Endodermal cell (in vitro differentiated cells): ENCODE data around the gene TSPAN16. TPM values are rescaled to one million over a fixed set of nuclear protein-coding genes. Genes with fewer than 3 reads are reported as not detected.

Experiments
- DNase-seq: peaks from one replicate; pipeline ENCODE4 v3.0.0-alpha.2; 2017
- H3K27ac ChIP-seq: 2 replicates; pipeline ENCODE4 v1.5.1; 2013; ENCODE audit warnings: mild to moderate bottlenecking, low read depth, low read length, moderate library complexity
- H3K27me3 ChIP-seq: 2 replicates; pipeline ENCODE4 v1.6.1; 2013; ENCODE audit warnings: mild to moderate bottlenecking, low read length, moderate library complexity; ENCODE audit not compliant: insufficient read depth, control insufficient read depth, poor library complexity, severe bottlenecking
- H3K36me3 ChIP-seq: 2 replicates; pipeline ENCODE4 v1.7.0; 2013; ENCODE audit warnings: mild to moderate bottlenecking, low read length, moderate library complexity; ENCODE audit not compliant: control insufficient read depth, insufficient read depth
- H3K4me1 ChIP-seq: one replicate; pipeline ENCODE4 v1.7.0; 2013; ENCODE audit warnings: low read length; ENCODE audit not compliant: control insufficient read depth, insufficient read depth
- H3K4me3 ChIP-seq: 2 replicates; pipeline ENCODE4 v1.5.1; 2013; ENCODE audit warnings: mild to moderate bottlenecking, low read length, moderate library complexity
- H3K9ac ChIP-seq: 2 replicates; pipeline ENCODE4 v1.6.1; 2013; ENCODE audit warnings: mild to moderate bottlenecking, low read length, moderate library complexity; ENCODE audit not compliant: poor library complexity, severe bottlenecking; ENCODE audit errors: extremely low read depth
- H3K9me3 ChIP-seq: 2 replicates; pipeline ENCODE4 v1.6.1; 2013; ENCODE audit warnings: mild to moderate bottlenecking, low read length, moderate library complexity; ENCODE audit not compliant: control insufficient read depth
- H3K27ac Mint-ChIP-seq: 2 replicates; pipeline ENCODE4 v1.8.0; 2020; ENCODE audit warnings: mixed read lengths
- H3K27me3 Mint-ChIP-seq: 2 replicates; pipeline ENCODE4 v1.8.0; 2021; ENCODE audit warnings: mild to moderate bottlenecking, mixed read lengths; ENCODE audit not compliant: insufficient read depth
- H3K36me3 Mint-ChIP-seq: 2 replicates; pipeline ENCODE4 v1.8.0; 2020; ENCODE audit warnings: low read depth, mixed read lengths
- H3K4me1 Mint-ChIP-seq: 2 replicates; pipeline ENCODE4 v1.8.0; 2020; ENCODE audit warnings: mixed read lengths
- H3K4me3 Mint-ChIP-seq: 2 replicates; pipeline ENCODE4 v1.8.0; 2020; ENCODE audit warnings: mild to moderate bottlenecking, moderate library complexity, mixed read lengths
- H3K9me3 Mint-ChIP-seq: 2 replicates; pipeline ENCODE4 v1.8.0; 2020; ENCODE audit warnings: mild to moderate bottlenecking, mixed read lengths
- WGBS, 2 experiments: methylation state at CpG; one replicate each; pipeline versions ENCODE4 v1.1.5 to v1.1.7; 2013; ENCODE audit warnings: missing lambda C conversion rate in 2 of 2, mixed read lengths in 1 of 2; ENCODE audit not compliant: insufficient coverage in 1 of 2, insufficient read length in 1 of 2; 5-methylcytosine and 5-hydroxymethylcytosine counted together
- total RNA-seq, 2 donors: library from RNA; stranded (reverse); fragmentation: NEBNext Ultra II Directional in 1 of 2; extraction: Animal tissue kit (Norgen Biotek cat#: 25700) in 1 of 2; gene quantifications; 2 replicates in 1 of 2; 3 replicates in 1 of 2; pipeline ENCODE4 v1.2.1, GENCODE V29; 2021
- TF ChIP-seq, protein P1 (sequence below): fragments of 200-600 bp; sonication (generic); conservative IDR thresholded peaks from 2 replicates; pipeline ENCODE4 v1.5.0; 2021; ENCODE audit warnings: antibody characterized with exemption, mild to moderate bottlenecking

The TSPAN16 gene
- total RNA-seq, 2 donors from 2014 or later: not detected

DNA sequence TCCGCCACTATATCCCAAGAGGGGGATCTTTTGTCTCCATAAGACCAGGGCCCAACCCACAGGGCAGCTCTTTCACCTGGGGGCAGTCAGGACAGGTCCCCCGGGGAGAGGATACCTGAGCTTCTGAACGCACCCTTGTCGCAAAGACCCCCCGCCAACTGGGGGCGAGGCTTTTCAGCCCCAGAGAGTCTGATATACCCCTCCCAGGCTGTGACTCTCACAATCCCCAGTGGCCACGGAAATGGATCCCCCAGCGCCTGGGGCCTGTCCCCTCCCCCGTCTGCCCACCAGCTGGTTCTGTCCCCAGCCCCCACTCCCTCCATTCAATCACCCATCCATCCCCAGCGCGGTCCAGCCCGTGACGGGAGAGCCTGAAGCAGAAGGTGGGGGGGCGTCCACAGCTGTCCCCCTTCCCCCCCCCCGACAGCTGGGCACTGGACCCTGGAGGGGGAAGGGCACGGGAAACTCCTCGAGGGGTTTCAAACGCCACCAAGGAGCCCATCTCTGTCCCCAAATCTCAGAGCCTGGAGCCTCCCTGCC lies 34.5 kb upstream of the TSPAN16 start:
- Histone ChIP-seq H3K9ac (peak overlapping the region; percentile 53), H3K4me3 (peak overlapping the region; percentile 83), H3K27me3 (no peaks in the 10 kb centered on the region), H3K27ac (no peak overlapping the region), H3K36me3 (no peaks in the 10 kb centered on the region), H3K9me3 (no peaks in the 10 kb centered on the region), H3K4me1 (no peaks in the 10 kb centered on the region)
- Mint-ChIP-seq H3K9me3 (no peaks in the 10 kb centered on the region), H3K27me3 (peaks cover 2% of the 10 kb centered on the region), H3K27ac (no peak overlapping the region), H3K4me1 (no peaks in the 10 kb centered on the region), H3K4me3 (peak overlapping the region; percentile 67), H3K36me3 (no peaks in the 10 kb centered on the region)
- TF ChIP-seq, protein P1, sequence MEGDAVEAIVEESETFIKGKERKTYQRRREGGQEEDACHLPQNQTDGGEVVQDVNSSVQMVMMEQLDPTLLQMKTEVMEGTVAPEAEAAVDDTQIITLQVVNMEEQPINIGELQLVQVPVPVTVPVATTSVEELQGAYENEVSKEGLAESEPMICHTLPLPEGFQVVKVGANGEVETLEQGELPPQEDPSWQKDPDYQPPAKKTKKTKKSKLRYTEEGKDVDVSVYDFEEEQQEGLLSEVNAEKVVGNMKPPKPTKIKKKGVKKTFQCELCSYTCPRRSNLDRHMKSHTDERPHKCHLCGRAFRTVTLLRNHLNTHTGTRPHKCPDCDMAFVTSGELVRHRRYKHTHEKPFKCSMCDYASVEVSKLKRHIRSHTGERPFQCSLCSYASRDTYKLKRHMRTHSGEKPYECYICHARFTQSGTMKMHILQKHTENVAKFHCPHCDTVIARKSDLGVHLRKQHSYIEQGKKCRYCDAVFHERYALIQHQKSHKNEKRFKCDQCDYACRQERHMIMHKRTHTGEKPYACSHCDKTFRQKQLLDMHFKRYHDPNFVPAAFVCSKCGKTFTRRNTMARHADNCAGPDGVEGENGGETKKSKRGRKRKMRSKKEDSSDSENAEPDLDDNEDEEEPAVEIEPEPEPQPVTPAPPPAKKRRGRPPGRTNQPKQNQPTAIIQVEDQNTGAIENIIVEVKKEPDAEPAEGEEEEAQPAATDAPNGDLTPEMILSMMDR: no peak
- 14 to 35% methylated on average over 3 to 18 of the region's 18 CpGs for WGBS, 2 experiments
- peak; percentile 69 for DNase-seq

DNA sequence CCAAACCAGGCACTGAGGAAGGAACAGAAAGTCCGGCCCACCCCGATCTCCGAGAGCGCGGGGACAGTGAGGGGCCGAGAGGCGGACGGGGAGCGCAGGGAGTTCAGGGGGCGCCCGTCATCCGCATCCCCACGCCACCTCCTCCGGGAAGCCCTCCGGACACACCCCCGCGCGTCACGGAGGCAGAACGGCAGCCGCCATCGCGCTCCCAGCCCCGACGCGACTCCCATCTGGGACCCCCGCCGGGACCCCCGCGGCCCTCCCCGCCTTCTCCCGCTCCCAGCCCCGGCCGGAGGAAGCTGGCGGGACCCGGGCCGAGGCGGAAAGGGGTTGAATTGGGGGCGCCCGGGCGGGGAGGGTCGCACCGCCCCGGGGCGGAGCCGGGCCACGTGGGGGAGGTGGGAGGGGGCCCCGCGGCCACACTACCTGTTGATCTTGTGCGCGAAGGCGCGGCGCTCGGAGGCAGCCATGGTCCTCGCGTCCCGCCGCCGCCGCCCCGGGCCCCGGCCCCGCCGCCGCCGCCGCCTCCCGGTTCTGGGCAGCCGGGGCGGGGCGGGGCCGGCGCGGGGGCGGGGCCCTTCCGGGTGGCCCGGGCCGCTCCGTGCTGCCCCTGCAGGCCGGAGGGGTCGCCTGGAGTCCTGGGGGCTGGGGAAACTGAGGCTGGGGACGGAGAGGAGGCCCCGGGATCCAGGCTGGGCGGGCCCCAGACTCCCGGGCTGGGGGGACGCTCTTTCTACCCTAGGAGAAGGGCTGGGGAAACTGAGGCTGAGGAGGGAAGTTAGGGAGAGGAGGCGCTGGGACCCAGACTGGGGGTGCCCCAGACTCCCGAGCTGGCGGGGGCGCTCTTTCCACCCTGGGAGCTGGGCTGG lies 33.8 kb upstream of the TSPAN16 start, which contains the start of gene DOCK6:
DOCK6 (minus strand) TSS at position 554 of the 869 bp plus-strand sequence; CDS start at position 470, 84 bp downstream.
- Mint-ChIP-seq H3K4me1 (no peaks in the 10 kb centered on the region), H3K4me3 (peak within 1 kb of the TSS; percentile 67), H3K27me3 (peaks cover 2% of the 10 kb centered on the region), H3K27ac (no peak within 1 kb of the TSS), H3K9me3 (no peaks in the 10 kb centered on the region), H3K36me3 (no peaks in the 10 kb centered on the region)
- DNase-seq: peak; percentile 79
- TF ChIP-seq, protein P1: peak; percentile 73
- 2 to 4% methylated on average over 17 to 91 of the region's 91 CpGs for WGBS, 2 experiments
- no peaks in the 10 kb centered on the region for H3K27me3 ChIP-seq
- H3K9me3 ChIP-seq: no peaks in the 10 kb centered on the region
- H3K9ac ChIP-seq: peak within 1 kb of the TSS; percentile 53
- H3K4me3 ChIP-seq: peak within 1 kb of the TSS; percentile 83
- no peaks in the 10 kb centered on the region for H3K36me3 ChIP-seq
- H3K4me1 ChIP-seq: no peaks in the 10 kb centered on the region
- H3K27ac ChIP-seq: no peak within 1 kb of the TSS

- Histone ChIP-seq H3K27me3 (no peaks in the 10 kb centered on the region), H3K9ac (no peak overlapping the region), H3K36me3 (no peaks in the 10 kb centered on the region), H3K4me3 (no peak overlapping the region), H3K9me3 (no peaks in the 10 kb centered on the region), H3K4me1 (no peaks in the 10 kb centered on the region), H3K27ac (no peak overlapping the region)
- Mint-ChIP-seq H3K36me3 (no peaks in the 10 kb centered on the region), H3K27me3 (peaks cover 2% of the 10 kb centered on the region), H3K27ac (no peak overlapping the region), H3K4me1 (no peaks in the 10 kb centered on the region), H3K9me3 (no peaks in the 10 kb centered on the region), H3K4me3 (peak overlapping the region; percentile 67)
- TF ChIP-seq, protein P1: no peak
- DNase-seq: no peak
- 98 to 100% methylated on average over 1 to 4 of the region's 6 CpGs for WGBS, 2 experiments
Measured at GRCh38 chr19:11263726-11264125, 32.2 kb upstream of the TSPAN16 start.
